ENCODE results near the gene RSAD1. TPM values are rescaled to one million over a fixed set of nuclear protein-coding genes. Genes with fewer than 3 reads are reported as not detected.

RSAD1 gene
- total RNA-seq, 2 donors from 2014 or later = 26.6 to 35.8 TPM

DNA sequence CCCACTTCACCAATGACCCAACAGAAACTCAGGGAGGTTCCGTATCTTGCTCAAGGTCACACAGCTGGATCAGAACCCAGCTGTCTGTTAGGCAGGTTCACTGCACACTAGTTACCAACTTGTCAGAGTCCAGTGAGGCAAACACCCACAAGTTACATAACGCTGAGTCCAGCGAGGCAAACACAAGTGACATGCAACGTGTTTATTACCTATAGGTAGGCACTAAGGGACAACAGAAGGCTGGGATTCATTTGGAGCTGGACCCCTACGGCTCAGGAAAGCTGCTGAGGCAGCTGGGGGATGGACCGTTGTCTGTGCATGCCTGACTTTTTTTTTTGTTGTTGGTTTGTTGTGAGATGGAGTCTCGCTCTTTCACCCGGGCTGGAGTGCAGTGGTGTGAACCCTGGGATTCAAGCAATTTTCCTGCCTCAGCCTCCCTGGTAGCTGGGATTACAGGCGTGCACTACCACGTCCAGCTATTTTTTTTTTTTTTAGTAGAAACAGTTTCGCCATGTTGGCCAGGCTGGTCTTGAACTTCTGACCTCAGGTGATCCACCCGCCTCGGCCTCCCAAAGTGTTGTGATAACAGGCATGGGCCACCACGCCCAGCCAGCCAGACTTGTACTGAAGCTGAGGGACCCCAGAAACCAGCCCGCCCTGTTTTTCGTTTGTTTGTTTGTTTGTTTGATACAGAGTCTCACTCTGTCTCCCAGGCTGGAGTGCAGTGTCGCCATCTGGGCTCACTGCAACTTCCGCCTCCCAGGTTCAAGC is 1.9 kb upstream of the RSAD1 start:
- peaks cover 19% of the 10 kb centered on the region for H3K27me3 Mint-ChIP-seq (ENCODE audit: insufficient read depth)
- no peaks in the 10 kb centered on the region for H3K9me3 Mint-ChIP-seq
- H3K4me1 ChIP-seq (ENCODE audit: control insufficient read depth, insufficient read depth, low read length) = no peaks in the 10 kb centered on the region
- TF ChIP-seq CTCF (conservative IDR thresholded peaks at IDR 0.05) = no peak
- no peaks in the 10 kb centered on the region for H3K27me3 ChIP-seq (ENCODE audit: control insufficient read depth, insufficient read depth, low read length, poor library complexity, severe bottlenecking)
- no peak overlapping the region for H3K27ac Mint-ChIP-seq
- no peak for DNase-seq
- peaks cover 27% of the 10 kb centered on the region for H3K36me3 Mint-ChIP-seq (ENCODE audit: low read depth)
- H3K9ac ChIP-seq (ENCODE audit: extremely low read depth, low read length, poor library complexity, severe bottlenecking) = no peak overlapping the region
- 88 to 92% methylated on average over 17 to 18 of the region's 18 CpGs for WGBS, 2 experiments (ENCODE audit: insufficient coverage in 1 of 2, insufficient read length in 1 of 2)
- no peak overlapping the region for H3K4me3 ChIP-seq (ENCODE audit: low read length)
- H3K9me3 ChIP-seq (ENCODE audit: control insufficient read depth, low read length) = no peaks in the 10 kb centered on the region
- H3K27ac ChIP-seq (ENCODE audit: low read depth, low read length) = no peak overlapping the region
- peaks cover 14% of the 10 kb centered on the region for H3K4me1 Mint-ChIP-seq
- H3K36me3 ChIP-seq (ENCODE audit: control insufficient read depth, insufficient read depth, low read length) = peaks cover 4% of the 10 kb centered on the region
- H3K4me3 Mint-ChIP-seq = peak overlapping the region; percentile 26

DNA sequence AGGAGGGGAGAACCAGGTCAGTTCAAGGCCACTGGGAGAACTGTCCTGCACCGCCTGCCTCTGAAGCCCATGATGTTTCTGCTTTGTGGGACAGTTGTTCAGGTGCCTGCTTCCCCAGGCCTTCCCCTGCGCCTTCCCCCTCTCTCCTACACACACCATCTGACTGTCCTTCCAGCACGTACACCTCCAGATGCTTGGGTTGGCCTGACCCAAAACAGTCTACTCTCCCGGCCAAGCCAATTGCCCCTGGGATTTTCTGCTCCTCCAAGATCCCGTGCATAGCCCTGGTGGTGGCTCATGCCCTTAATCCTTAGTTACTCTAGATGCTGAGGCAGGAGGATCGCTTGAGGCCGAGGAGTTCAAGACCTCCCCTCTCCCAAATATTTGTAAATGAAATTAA is 684 bp upstream of the RSAD1 start:
- peak overlapping the region; percentile 71 for H3K4me3 Mint-ChIP-seq
- H3K4me1 ChIP-seq (ENCODE audit: control insufficient read depth, insufficient read depth, low read length) = no peaks in the 10 kb centered on the region
- H3K27ac ChIP-seq (ENCODE audit: low read depth, low read length) = no peak overlapping the region
- H3K27me3 ChIP-seq (ENCODE audit: control insufficient read depth, insufficient read depth, low read length, poor library complexity, severe bottlenecking) = no peaks in the 10 kb centered on the region
- peaks cover 4% of the 10 kb centered on the region for H3K36me3 ChIP-seq (ENCODE audit: control insufficient read depth, insufficient read depth, low read length)
- DNase-seq = no peak
- peaks cover 14% of the 10 kb centered on the region for H3K4me1 Mint-ChIP-seq
- H3K27ac Mint-ChIP-seq = peak overlapping the region; percentile 89
- H3K9me3 Mint-ChIP-seq = no peaks in the 10 kb centered on the region
- TF ChIP-seq CTCF (conservative IDR thresholded peaks at IDR 0.05) = no peak
- peaks cover 13% of the 10 kb centered on the region for H3K27me3 Mint-ChIP-seq (ENCODE audit: insufficient read depth)
- H3K36me3 Mint-ChIP-seq (ENCODE audit: low read depth) = peaks cover 24% of the 10 kb centered on the region
- H3K9ac ChIP-seq (ENCODE audit: extremely low read depth, low read length, poor library complexity, severe bottlenecking) = no peak overlapping the region
- WGBS, 2 experiments (ENCODE audit: insufficient coverage in 1 of 2, insufficient read length in 1 of 2) = 95 to 96% methylated on average over 6 to 7 of the region's 7 CpGs
- H3K4me3 ChIP-seq (ENCODE audit: low read length) = peak overlapping the region; percentile 98
- no peaks in the 10 kb centered on the region for H3K9me3 ChIP-seq (ENCODE audit: control insufficient read depth, low read length)

GRCh38 chr17:50479522-50480141 is 972 bp downstream of the RSAD1 start:
- peak; percentile 76 for TF ChIP-seq CTCF (conservative IDR thresholded peaks at IDR 0.05)
- Mint-ChIP-seq H3K4me3 (peak overlapping the region; percentile 71), H3K27me3 (ENCODE audit: insufficient read depth) (peaks cover 13% of the 10 kb centered on the region), H3K36me3 (ENCODE audit: low read depth) (peaks cover 16% of the 10 kb centered on the region), H3K9me3 (no peaks in the 10 kb centered on the region), H3K4me1 (peaks cover 14% of the 10 kb centered on the region), H3K27ac (peak overlapping the region; percentile 75)
- Histone ChIP-seq H3K9me3 (ENCODE audit: control insufficient read depth, low read length) (no peaks in the 10 kb centered on the region), H3K9ac (ENCODE audit: extremely low read depth, low read length, poor library complexity, severe bottlenecking) (peak overlapping the region; percentile 80), H3K4me1 (ENCODE audit: control insufficient read depth, insufficient read depth, low read length) (no peaks in the 10 kb centered on the region), H3K27ac (ENCODE audit: low read depth, low read length) (no peak overlapping the region), H3K27me3 (ENCODE audit: control insufficient read depth, insufficient read depth, low read length, poor library complexity, severe bottlenecking) (no peaks in the 10 kb centered on the region), H3K4me3 (ENCODE audit: low read length) (peak overlapping the region; percentile 98), H3K36me3 (ENCODE audit: control insufficient read depth, insufficient read depth, low read length) (peaks cover 11% of the 10 kb centered on the region)
- peak; percentile 96 for DNase-seq
- 27 to 31% methylated on average over 10 to 19 of the region's 19 CpGs for WGBS, 2 experiments (ENCODE audit: insufficient coverage in 1 of 2, insufficient read length in 1 of 2)

All from endodermal cell (in vitro differentiated cells).